Stimulated activated CD4-positive, alpha-beta T cell treated with anti-CD3 and anti-CD28 coated beads, Interleukin-15, amount 100 ng/mL, for 1 hour (primary cell): ENCODE data around the gene NAT9.

Source experiments
- DNase-seq, 2 donors: peaks; one replicate each; pipeline ENCODE4 v3.0.0-alpha.2; 2020; ENCODE audit warnings: low read depth in 1 of 2, low spot score in 1 of 2

NAT9 gene

DNA sequence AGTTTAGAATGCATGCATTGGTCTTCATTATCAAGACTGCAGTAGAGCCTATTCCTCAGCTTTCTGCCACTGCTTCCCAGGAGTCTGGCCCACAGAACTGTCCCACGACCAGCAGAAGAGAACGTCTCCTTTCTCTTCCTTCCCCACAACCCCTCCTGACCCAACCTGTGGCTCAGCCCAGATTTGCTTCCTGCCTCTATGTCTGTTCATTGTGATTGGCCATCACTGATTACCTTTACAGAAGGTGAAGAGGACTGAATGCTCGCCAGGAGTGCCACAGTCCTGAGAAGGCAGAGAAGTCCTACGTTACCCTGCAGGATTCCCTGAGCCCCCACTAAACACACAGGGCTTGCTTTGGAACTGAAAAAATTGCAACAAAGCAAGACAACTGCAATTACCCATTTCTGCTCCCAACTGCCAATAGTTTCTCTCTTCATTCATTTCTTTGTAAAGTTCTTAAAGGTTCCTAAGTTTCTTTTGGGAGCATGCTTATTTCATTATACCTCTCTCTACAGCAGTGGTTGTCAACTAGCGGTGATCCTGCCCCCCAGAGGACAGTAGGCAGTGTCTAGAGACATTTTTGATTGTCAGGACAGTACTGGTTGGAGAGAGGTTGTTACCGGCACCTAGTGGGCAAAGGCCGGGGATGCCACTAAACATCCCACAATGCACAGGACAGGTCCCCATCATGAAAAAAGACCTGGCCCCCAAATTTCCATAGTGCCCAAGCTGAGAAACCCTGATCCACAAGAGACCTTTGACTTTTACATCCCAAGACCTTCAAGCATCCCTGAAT lies 4.5 kb upstream of the NAT9 start:
- no peak for DNase-seq

DNA sequence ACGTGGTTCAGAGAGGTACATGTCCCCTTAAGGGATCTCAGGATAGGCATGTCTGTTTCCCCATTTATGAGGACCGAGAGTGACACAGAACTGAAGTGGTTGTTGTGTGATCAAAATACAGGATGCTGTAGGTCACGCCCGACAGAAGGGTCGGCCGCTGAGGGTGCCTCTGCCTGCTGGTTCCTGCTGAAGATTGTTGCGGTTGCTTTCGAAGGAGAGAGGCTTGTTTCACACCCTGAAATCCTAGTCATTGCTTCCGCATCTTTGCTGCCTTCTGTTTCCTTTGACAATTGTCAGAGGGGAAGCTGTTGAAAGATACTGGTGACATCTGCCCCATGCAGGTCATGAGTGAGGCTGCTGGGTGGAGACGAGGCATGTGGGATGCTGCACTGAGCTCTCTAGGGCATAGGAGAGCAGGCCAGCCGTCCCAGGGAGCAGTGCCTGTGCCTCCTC lies 3.8 kb upstream of the NAT9 start:
- peak in 1 of 2 donors; percentile 29 for DNase-seq

GRCh38 chr17:74779501-74779900 lies 3.4 kb upstream of the NAT9 start:
- DNase-seq, result no peak

DNA sequence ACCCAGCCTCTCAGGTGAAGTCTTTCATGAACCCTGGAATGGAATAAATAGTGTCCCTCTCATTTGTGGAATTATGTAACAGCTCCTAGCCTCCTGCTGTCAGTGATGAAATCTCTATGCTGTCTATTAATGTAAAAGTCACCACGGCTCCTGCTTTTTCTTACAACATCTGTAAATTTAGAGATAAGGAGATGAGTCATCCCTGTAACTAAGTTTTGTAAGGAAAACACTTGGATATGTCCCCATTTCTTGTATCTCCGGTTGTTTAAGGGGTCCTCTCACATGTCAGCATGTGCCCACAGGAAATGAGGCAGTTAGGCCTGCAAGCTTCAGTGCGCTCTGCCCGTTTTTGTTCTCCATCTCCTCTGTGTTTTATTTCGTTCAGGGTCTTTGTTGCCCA lies 2.8 kb upstream of the NAT9 start:
- DNase-seq, result no peak

GRCh38 chr17:74777901-74778515 lies 1.9 kb upstream of the NAT9 start:
- no peak for DNase-seq

GRCh38 chr17:74776990-74777389 lies 845 bp upstream of the NAT9 start:
- no peak for DNase-seq

DNA sequence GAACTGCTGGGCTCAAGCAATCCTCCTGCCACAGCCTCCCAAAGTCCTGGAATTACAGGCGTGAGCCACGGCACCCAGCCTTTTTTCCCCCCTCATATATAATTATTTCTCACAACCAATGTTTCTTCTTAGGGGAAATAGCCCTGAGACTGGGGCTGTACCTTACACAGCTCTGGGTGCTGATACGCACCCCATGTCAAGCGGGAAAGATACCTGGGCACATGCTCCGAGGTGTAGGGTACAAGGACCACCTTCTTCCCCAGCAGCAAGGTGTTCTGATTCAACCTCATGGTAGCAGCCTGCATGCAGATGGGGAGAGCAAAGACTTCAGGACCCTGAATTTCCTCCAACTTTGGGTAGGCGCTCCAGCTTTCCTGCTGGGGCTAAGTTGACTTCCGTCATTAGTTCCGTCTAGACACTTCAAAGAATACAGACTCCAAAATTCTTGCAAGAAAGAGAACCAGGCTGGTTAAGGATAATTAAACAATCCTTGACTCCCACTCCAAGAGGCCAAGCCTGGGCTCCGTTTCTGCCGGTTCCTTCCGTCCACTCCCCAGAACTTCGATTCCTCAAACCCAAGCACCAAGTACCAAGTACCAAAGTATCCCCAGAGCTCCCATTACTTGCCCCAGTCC lies 619 bp downstream of the NAT9 start:
- no peak for DNase-seq

- no peak for DNase-seq
Measured at GRCh38 chr17:74773871-74774286, 2.3 kb downstream of the NAT9 start.

DNA sequence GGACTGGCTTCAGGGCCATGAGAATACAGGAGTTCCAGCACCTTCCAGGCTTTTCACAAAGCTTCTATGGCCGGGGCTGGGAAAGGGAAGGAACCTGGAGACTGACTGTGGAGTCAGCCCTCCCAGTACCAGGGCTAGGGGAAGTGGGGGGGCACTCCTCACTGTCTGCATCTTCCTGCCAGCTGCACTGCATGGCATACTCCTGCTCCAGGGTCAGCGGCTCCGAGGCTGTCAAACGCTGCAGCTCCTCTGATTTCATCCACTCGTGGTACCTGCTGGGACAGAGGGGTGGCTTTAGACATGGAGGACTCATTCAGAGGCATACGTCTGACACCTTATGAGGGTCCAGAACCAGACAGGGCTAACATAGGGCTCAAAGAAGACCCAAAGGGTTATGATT lies 2.7 kb downstream of the NAT9 start:
- DNase-seq, result no peak

GRCh38 chr17:74772053-74772452 lies 4.1 kb downstream of the NAT9 start:
- no peak for DNase-seq

DNA sequence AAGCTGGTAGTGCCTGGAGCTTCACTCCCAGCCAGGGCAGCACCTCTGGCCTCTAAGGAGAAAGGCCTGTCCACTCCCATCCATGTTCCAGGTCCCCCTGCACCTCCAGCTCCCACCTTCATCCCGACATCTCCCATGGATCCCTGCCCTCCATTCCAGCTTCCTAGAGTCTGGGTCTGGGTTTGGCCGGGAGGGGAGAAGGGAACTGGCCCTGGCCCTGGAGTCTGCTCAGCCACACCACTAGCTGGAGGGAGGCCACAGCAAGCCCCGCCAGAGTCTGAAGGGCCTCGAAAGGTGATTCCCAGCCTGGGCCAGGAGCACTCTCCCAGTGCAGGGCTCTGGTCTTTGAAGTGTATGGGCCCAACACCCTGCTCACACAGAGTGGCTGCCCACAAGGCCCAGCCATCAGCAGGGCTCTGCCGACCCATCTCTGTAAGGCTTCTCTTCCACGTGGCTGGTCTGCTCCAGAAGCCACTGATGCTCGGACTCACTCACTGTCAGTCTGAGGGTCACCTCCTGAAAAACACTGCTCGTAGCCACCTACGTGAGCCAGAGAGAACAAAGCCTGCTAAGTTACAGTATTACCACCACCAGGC lies 4.7 kb downstream of the NAT9 start:
- no peak for DNase-seq

DNA sequence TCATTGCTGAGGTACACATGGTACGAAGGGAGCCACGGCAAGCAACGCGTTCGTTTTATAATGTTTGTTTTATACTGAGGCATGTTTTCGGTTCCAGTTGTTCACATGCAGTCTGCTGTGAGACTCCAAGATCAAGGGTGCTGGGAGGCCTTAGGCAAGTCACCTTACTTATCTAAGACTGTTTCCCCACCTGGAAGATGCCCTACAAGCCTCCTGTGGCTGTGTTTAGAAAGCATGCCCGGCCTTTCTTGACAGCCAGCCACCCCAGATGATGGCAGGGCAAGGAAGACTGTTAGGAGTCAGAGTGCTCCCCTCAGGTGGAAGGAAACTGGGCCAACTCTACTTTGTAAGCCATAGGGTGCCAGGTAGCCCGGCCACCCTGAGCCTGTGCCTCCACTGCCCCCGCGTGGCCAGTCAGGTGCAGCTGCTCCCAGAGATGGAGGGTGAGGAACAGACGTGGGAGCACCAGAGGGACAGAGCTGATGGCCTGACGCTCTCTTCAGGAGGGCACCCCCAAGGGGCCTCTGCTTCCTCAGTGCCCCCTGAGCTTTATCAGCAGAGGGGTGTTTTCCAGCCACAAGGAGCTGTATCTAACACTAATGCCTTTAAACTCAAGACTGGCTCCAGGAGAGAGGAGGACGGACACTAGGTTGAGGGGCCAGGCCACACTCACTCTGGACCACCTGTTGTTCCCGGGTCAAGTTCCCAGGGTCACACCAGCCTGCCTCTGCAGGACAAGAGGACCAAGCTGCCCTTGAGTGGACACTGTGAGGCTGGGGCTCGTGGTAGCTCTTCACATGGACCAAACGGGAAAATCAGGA lies 5.4 kb downstream of the NAT9 start:
- DNase-seq, result peak; percentile 64 to 66

DNA sequence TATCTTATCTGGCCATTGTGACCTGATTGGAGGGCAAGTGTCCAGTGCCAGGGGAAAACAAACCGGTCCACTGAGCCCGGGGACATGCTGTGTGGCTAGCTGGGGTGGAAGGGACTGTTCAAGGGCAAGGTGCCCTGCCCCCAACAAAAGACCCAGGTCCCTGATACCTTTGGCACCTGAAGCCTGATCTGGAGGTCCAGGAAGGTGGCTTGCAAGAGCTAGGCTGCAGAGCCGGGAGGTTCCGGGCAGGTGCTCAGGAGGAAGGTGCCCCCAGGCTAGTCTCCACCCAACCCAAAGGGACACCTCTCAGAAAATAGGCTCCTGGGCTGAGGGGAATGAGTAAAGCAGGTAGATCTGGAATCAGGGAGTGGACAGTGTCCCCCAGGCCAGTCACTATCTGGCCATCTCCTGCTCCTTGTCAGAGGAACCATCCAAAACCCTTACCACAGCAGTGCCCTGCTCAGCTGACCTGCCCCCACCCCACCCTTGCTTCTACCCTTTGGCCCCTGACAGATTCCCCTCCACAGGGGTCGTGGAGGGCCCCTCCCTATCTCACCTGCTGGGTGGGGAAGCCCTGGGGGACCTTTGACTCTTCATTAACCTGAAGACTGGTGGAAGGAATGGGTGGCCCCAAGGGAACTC lies 6.2 kb downstream of the NAT9 start:
- no peak for DNase-seq

- DNase-seq, result no peak
Measured at GRCh38 chr17:74769266-74769855, 6.8 kb downstream of the NAT9 start.

GRCh38 chr17:74768763-74769114 lies 7.4 kb downstream of the NAT9 start:
- DNase-seq, result no peak

GRCh38 chr17:74768069-74768762 lies 7.9 kb downstream of the NAT9 start:
- DNase-seq, result no peak

DNA sequence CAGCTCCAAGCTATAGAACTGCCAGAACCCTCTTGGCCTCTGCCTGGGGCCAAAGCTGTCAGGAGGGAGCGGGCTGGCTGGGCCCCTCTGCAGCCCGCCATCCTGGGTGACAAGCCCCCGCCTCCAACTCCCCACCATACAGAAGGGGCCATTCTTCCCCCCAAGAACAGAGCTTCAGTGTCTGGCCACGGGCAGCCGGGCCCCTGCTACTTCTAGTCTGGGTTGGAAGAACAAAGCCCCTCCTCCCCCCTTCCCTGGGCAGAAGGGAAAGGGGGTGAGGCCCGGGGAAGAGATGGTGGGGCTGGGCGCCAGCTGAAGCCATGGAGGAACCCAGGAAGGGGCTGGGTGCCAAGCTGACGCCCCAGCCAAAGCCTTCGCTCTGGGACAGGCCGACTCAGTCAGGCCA lies 9.0 kb downstream of the NAT9 start:
- no peak for DNase-seq

GRCh38 chr17:74766413-74766812 lies 9.7 kb downstream of the NAT9 start:
- no peak for DNase-seq

DNA sequence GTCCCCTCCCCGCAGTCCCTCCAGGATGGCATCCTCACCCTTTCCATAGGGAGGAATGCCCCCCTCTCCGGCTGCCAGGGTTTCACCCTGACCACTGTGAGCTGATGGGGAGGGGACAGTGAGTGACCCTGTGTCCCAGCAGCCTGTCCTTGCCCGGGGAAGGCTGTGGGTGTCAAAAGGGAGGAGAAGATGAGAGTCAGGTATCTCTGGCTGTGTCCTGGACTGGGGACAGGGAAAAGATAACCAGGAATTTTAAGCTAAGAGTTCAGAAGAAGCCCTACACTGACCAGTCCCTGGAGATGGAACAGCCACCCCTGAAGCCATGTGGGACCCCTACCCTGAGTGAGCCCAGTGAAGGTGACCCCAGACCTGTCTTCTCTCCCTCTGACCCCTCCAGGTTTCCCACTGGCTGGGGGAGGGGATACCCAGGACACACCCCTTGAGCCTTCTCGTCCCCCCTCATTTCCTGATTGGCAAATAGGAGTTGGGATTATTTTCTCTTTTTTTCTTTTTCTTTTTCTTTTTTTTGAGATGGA lies 11.3 kb downstream of the NAT9 start:
- no peak for DNase-seq
